HepG2 (cell line): ENCODE measurements around the gene ABCE1. TPM values are rescaled to one million over a fixed set of nuclear protein-coding genes. Genes with fewer than 3 reads are reported as not detected.

Experiments
- ATAC-seq: fragments of 200-7000 bp; cut with Tn5 transposase; 3 replicates; pipeline ENCODE4 v1.9.1; 2020; ENCODE audit warnings: mild to moderate bottlenecking, moderate library complexity
- BruUV-seq: library from RNA; stranded (reverse); fragments of 400-500 nt; replicated peaks from 2 replicates; lab custom pipeline; 2021; lab: Mats Ljungman, UMichigan
- CTCF ChIA-PET: fragments of 300-600 bp; formaldehyde crosslinking; extraction: SDS; loops from one replicate; lab custom pipeline; 2021; ENCODE audit warnings: low total read pairs, inconsistent platforms, low intra/inter-chr PET ratio; lab: Yijun Ruan, JAX
- POLR2A ChIA-PET: fragments of 350-600 bp; sonication (Branson Sonifier 250); formaldehyde crosslinking; loops from one replicate; lab custom pipeline; 2020; ENCODE audit warnings: antibody characterized with exemption, inconsistent platforms; lab: Yijun Ruan, JAX
- DNase-seq: peaks from one replicate; pipeline ENCODE4 v3.0.0-alpha.2; 2015; ENCODE audit warnings: low spot score
- FAIRE-seq: peaks from 3 replicates; lab custom pipeline; 2011; peaks lifted over from hg19 to GRCh38; lab: Jason Lieb, UNC
- H2AFZ ChIP-seq: one replicate; pipeline ENCODE4 v1.6.1; 2011; ENCODE audit warnings: low read length, inconsistent platforms
- H3K27ac ChIP-seq: fragments of 300-600 bp; 3 replicates; pipeline ENCODE4 v1.8.0; 2011; ENCODE audit warnings: mixed run types, mild to moderate bottlenecking, mixed read lengths, low read length, inconsistent platforms; ENCODE audit not compliant: insufficient read depth; ENCODE audit errors: extremely low read length
- H3K27me3 ChIP-seq, 2 experiments: fragments of 200-600 bp in 1 of 2; 2 replicates in 1 of 2; 3 replicates in 1 of 2; pipeline versions ENCODE4 v1.6.0 to v1.8.0; 2011; ENCODE audit warnings: low read length in 2 of 2, mild to moderate bottlenecking in 2 of 2, moderate library complexity in 2 of 2, inconsistent platforms in 1 of 2; ENCODE audit not compliant: insufficient read depth in 2 of 2, control insufficient read depth in 1 of 2
- H3K36me3 ChIP-seq, 2 experiments: fragments of 200-600 bp in 1 of 2; replicated peaks in 1 of 2; 2 replicates in 1 of 2; 3 replicates in 1 of 2; pipeline versions ENCODE4 v1.5.1 to v1.8.0; 2011; ENCODE audit warnings: low read length in 2 of 2, inconsistent platforms in 1 of 2; ENCODE audit not compliant: insufficient read depth in 2 of 2, control insufficient read depth in 1 of 2
- H3K4me1 ChIP-seq: 2 replicates; pipeline ENCODE4 v1.5.1; 2012; ENCODE audit warnings: low read length, inconsistent platforms; ENCODE audit not compliant: insufficient read depth
- H3K4me2 ChIP-seq: 2 replicates; pipeline ENCODE4 v1.6.0; 2011; ENCODE audit warnings: low read depth, low read length, inconsistent platforms
- H3K4me3 ChIP-seq, 3 experiments: fragments of 200-600 bp in 1 of 3; sonication (generic), shearing (Covaris generic) in 1 of 3; replicated peaks in 1 of 3; 2 replicates each; pipeline ENCODE4 v1.5.1; 2011 to 2016; ENCODE audit warnings: low read length in 3 of 3, inconsistent platforms in 2 of 3, low read depth in 2 of 3, mild to moderate bottlenecking in 2 of 3, control low read depth in 1 of 3, mixed read lengths in 1 of 3; ENCODE audit not compliant: insufficient read depth in 1 of 3
- H3K79me2 ChIP-seq: one replicate; pipeline ENCODE4 v1.6.1; 2011; ENCODE audit warnings: low read length, inconsistent platforms; ENCODE audit not compliant: insufficient read depth
- H3K9ac ChIP-seq: 2 replicates; pipeline ENCODE4 v1.6.0; 2011; ENCODE audit warnings: mild to moderate bottlenecking, low read depth, low read length, inconsistent platforms; ENCODE audit not compliant: insufficient read depth
- H3K9me3 ChIP-seq: 2 replicates; pipeline ENCODE4 v1.5.1; 2012; ENCODE audit warnings: mild to moderate bottlenecking, low read length
- H4K20me1 ChIP-seq: 2 replicates; pipeline ENCODE4 v1.6.0; 2011; ENCODE audit warnings: inconsistent platforms, mild to moderate bottlenecking, low read length, moderate library complexity; ENCODE audit not compliant: insufficient read depth
- BHLHE40 ChIP-seq: IDR thresholded peaks from 2 replicates; pipeline ENCODE4 v1.6.1; 2011; ENCODE audit warnings: low read length, improper control_type of control experiment
- BRD4 ChIP-seq: sonication (generic); formaldehyde crosslinking; IDR thresholded peaks from 2 replicates; pipeline ENCODE4 v1.4.0; 2020; ENCODE audit warnings: missing genetic modification reagents
- CBX5 ChIP-seq: sonication (generic); formaldehyde crosslinking; IDR thresholded peaks from 2 replicates; pipeline ENCODE4 v1.4.0; 2020; ENCODE audit warnings: missing genetic modification reagents, borderline replicate concordance
- ESRRA ChIP-seq: sonication (generic); formaldehyde crosslinking; IDR thresholded peaks from 2 replicates; pipeline ENCODE4 v1.5.1; 2020; ENCODE audit warnings: mild to moderate bottlenecking, low read depth, missing genetic modification reagents
- FOXA1 ChIP-seq, 2 experiments: fragments of 450-650 bp in 1 of 2; sonication (generic) in 1 of 2; formaldehyde crosslinking in 1 of 2; IDR thresholded peaks; 2 replicates each; pipeline versions ENCODE4 v1.4.0 to v1.6.1; 2016 to 2020; ENCODE audit warnings: missing genetic modification reagents in 1 of 2
- HDAC6 ChIP-seq: fragments of 200-600 bp; sonication (generic); IDR thresholded peaks from 2 replicates; pipeline ENCODE4 v1.7.0; 2017; ENCODE audit warnings: mild to moderate bottlenecking, antibody characterized with exemption, low read length, low read depth
- MATR3 ChIP-seq: sonication (generic); formaldehyde crosslinking; IDR thresholded peaks from 2 replicates; pipeline ENCODE4 v1.4.0; 2020; ENCODE audit warnings: missing genetic modification reagents
- SMARCE1 ChIP-seq: fragments of 450-650 bp; IDR thresholded peaks from 2 replicates; pipeline ENCODE4 v1.6.1; 2017; ENCODE audit warnings: borderline replicate concordance
- ZFX ChIP-seq: sonication (generic); formaldehyde crosslinking; IDR thresholded peaks from 2 replicates; pipeline ENCODE4 v1.4.0; 2020; ENCODE audit warnings: mild to moderate bottlenecking, low read depth, missing genetic modification reagents, moderate library complexity
- ZNF17 ChIP-seq: sonication (generic); formaldehyde crosslinking; IDR thresholded peaks from 2 replicates; pipeline ENCODE4 v1.5.0; 2020; ENCODE audit warnings: mild to moderate bottlenecking, missing genetic modification reagents
- ZNF333 ChIP-seq: sonication (generic); formaldehyde crosslinking; IDR thresholded peaks from 2 replicates; pipeline ENCODE4 v1.4.0; 2020; ENCODE audit warnings: mild to moderate bottlenecking, missing genetic modification reagents, borderline replicate concordance
- ZNF335 ChIP-seq: sonication (generic); formaldehyde crosslinking; IDR thresholded peaks from 2 replicates; pipeline ENCODE4 v1.4.0; 2020; ENCODE audit warnings: missing genetic modification reagents
- ZNF33B ChIP-seq: sonication (generic); formaldehyde crosslinking; IDR thresholded peaks from 2 replicates; pipeline ENCODE4 v1.5.1; 2020; ENCODE audit warnings: mild to moderate bottlenecking, missing genetic modification reagents
- ZNF367 ChIP-seq: sonication (generic); formaldehyde crosslinking; IDR thresholded peaks from 2 replicates; pipeline ENCODE4 v1.4.0; 2020; ENCODE audit warnings: missing genetic modification reagents, borderline replicate concordance
- ZNF543 ChIP-seq: sonication (generic); formaldehyde crosslinking; IDR thresholded peaks from 2 replicates; pipeline ENCODE4 v1.4.0; 2020; ENCODE audit warnings: mild to moderate bottlenecking, missing genetic modification reagents
- WGBS: methylation state at CpG from one replicate; pipeline ENCODE4 v1.1.6; 2017; ENCODE audit warnings: low lambda C conversion rate; 5-methylcytosine and 5-hydroxymethylcytosine counted together
- in situ Hi-C: cut with HindIII; loops from 2 replicates; pipeline ENCODE4 v1.10.0; 2017; ENCODE audit warnings: low pct_unique_long_range_greater_than_20kb; ENCODE audit not compliant: extremely low pct_ligation_motif_present
- intact Hi-C: fragments of 100-400 bp; cut with micrococcal nuclease; formaldehyde crosslinking; loops from one replicate; pipeline ENCODE4 v1.10.0; 2022; ENCODE audit not compliant: unreplicated experiment
- polyA plus RNA-seq, 8 experiments: library from polyadenylated mRNA; depleted of rRNA in 3 of 8; stranded (reverse) in 7 of 8; unstranded in 1 of 8; fragments of >200 nt; fragmentation: Illumina TruSeq in 4 of 8; extraction: Trizol in 4 of 8; gene quantifications; 2 replicates each; pipeline versions ENCODE4 v1.2.1 to v1.2.3, GENCODE V29; 2011 to 2016; ENCODE audit warnings: low read depth in 4 of 8, missing spikeins in 1 of 8, mixed read lengths in 1 of 8; ENCODE audit not compliant: insufficient read depth in 1 of 8
- total RNA-seq, 5 experiments: library from RNA; depleted of rRNA; stranded (reverse); fragments of >200 nt; fragmentation: Illumina TruSeq; extraction: Trizol; gene quantifications; 2 replicates each; pipeline ENCODE4 v1.2.3, GENCODE V29; 2016; ENCODE audit warnings: low read depth in 1 of 5
- TF ChIP-seq, protein P1 (sequence below): sonication (generic); formaldehyde crosslinking; IDR thresholded peaks from 2 replicates; pipeline ENCODE4 v1.4.0; 2020; ENCODE audit warnings: missing genetic modification reagents, mild to moderate bottlenecking, borderline replicate concordance
- TF ChIP-seq, protein P2 (sequence below): sonication (generic); formaldehyde crosslinking; IDR thresholded peaks from 2 replicates; pipeline ENCODE4 v1.4.0; 2020; ENCODE audit warnings: missing genetic modification reagents; ENCODE audit errors: not compliant biosample characterization

Gene ABCE1
- total and polyA plus RNA-seq, 2 of the 13 experiments (the other 11 are each of a cell fraction or from before 2014, with no cell fraction given): 50.8 to 139 TPM

DNA sequence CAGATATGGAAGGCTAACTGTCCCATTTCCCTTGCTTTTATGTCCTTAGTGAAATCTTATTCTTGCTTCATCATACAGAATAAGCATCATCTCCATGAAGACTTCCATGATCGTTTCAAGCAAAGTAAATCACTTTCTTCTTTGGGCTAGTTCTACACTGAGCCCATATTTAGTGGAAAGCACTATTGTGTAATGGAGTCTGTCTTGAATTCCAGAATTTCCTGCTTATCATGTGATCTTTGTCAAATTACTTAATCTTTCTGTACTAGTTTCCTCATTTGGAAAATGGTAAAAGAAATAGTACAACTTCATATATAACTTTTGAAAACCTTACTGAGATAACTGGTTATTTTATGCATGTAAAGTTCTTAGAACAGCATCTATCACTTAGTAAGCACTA, 7.7 kb upstream of the ABCE1 start:
- H4K20me1 ChIP-seq: no peaks in the 10 kb centered on the region; the same call in 1 of the 2 replicates
- FAIRE-seq (no peak), ATAC-seq (no peak)
- no peaks in the 10 kb centered on the region for H3K4me1 ChIP-seq
- no peak overlapping the region for H3K9ac ChIP-seq
- in situ Hi-C loops: no loop called here
- H3K36me3 ChIP-seq: peaks cover 8 to 60% of the 10 kb centered on the region in 2 experiments
- peaks cover 15% of the 10 kb centered on the region for H3K9me3 ChIP-seq
- no peaks in the 10 kb centered on the region for H3K27me3 ChIP-seq
- H2AFZ ChIP-seq: no peak overlapping the region
- intact Hi-C loops: loop anchor here (5.0 to 10.0 kb wide), 2 partner anchors 916 to 1563 kb away; no protein-coding TSS in a partner anchor
- H3K27ac ChIP-seq: no peak overlapping the region
- no peak for TF ChIP-seq SMARCE1
- no peak for TF ChIP-seq HDAC6
- TF ChIP-seq, protein P1, sequence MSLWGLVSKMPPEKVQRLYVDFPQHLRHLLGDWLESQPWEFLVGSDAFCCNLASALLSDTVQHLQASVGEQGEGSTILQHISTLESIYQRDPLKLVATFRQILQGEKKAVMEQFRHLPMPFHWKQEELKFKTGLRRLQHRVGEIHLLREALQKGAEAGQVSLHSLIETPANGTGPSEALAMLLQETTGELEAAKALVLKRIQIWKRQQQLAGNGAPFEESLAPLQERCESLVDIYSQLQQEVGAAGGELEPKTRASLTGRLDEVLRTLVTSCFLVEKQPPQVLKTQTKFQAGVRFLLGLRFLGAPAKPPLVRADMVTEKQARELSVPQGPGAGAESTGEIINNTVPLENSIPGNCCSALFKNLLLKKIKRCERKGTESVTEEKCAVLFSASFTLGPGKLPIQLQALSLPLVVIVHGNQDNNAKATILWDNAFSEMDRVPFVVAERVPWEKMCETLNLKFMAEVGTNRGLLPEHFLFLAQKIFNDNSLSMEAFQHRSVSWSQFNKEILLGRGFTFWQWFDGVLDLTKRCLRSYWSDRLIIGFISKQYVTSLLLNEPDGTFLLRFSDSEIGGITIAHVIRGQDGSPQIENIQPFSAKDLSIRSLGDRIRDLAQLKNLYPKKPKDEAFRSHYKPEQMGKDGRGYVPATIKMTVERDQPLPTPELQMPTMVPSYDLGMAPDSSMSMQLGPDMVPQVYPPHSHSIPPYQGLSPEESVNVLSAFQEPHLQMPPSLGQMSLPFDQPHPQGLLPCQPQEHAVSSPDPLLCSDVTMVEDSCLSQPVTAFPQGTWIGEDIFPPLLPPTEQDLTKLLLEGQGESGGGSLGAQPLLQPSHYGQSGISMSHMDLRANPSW (CRISPR knock-in tag): no peak
- TF ChIP-seq ZNF367 (CRISPR knock-in tag): no peak
- no peak for TF ChIP-seq ZFX (CRISPR knock-in tag)
- TF ChIP-seq, all 625 proteins: peak for 0
- WGBS: 97% methylated on average over 1 of the region's 1 CpG
- BruUV-seq: no TSS peak
- Histone ChIP-seq H3K4me2 (no peak overlapping the region), H3K4me3 (no peak overlapping the region), H3K79me2 (peaks cover 38% of the 10 kb centered on the region)
- ChIA-PET POLR2A (no interaction called here), CTCF (no interaction called here)
- DNase-seq: no peak

DNA sequence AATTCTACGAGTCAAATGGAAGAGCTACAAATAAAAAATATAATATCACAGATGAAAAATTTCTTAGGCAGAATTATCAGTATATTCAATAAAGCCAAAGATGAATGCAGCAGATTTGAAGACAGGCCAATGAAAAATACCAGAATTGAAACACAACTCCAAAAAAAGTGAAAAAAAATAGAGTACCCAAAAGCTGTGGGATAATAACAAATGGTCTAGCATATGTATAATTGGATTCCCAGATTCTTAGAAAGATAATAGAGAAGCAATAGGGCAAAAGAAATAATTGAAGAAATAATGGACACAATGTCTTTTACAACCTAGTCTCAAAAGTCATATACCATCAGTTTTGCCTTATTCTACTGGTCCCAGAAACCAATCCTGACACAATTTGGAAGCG, 4.5 kb upstream of the ABCE1 start:
- Histone ChIP-seq H3K4me2 (no peak overlapping the region), H3K4me3 (no peak overlapping the region), H3K9ac (no peak overlapping the region), H3K79me2 (peaks cover 55% of the 10 kb centered on the region), H4K20me1 (no peaks in the 10 kb centered on the region; the same call in 1 of the 2 replicates), H3K4me1 (peaks cover 7% of the 10 kb centered on the region; the same call in 1 of the 2 replicates), H3K27me3 (no peaks in the 10 kb centered on the region; a peak in 1 of 5 replicates), H3K9me3 (peaks cover 15% of the 10 kb centered on the region), H3K27ac (no peak overlapping the region), H3K36me3 (peaks cover 6 to 52% of the 10 kb centered on the region in 2 experiments), H2AFZ (no peak overlapping the region)
- ATAC-seq: no peak
- no peak for FAIRE-seq
- CTCF ChIA-PET: no interaction called here
- DNase-seq: no peak
- POLR2A ChIA-PET: no interaction called here
- WGBS: 97% methylated on average over 2 of the region's 2 CpGs
- in situ Hi-C loops: no loop called here
- intact Hi-C loops: loop anchor here (5.0 to 10.0 kb wide), 2 partner anchors 919 to 1566 kb away; no protein-coding TSS in a partner anchor
- no TSS peak for BruUV-seq
- TF ChIP-seq ZNF17 (CRISPR knock-in tag) (no peak), MATR3 (CRISPR knock-in tag) (no peak), ESRRA (no peak), ZNF33B (CRISPR knock-in tag) (no peak), CBX5 (CRISPR knock-in tag) (no peak), ZNF333 (no peak), ZNF543 (CRISPR knock-in tag) (no peak), ZNF335 (CRISPR knock-in tag) (no peak), BHLHE40 (no peak), FOXA1 (IDR thresholded peaks at IDR 0.05) (no peak), FOXA1 (CRISPR knock-in tag; IDR thresholded peaks at IDR 0.05) (no peak), BRD4 (CRISPR knock-in tag) (no peak)
- TF ChIP-seq, protein P2, sequence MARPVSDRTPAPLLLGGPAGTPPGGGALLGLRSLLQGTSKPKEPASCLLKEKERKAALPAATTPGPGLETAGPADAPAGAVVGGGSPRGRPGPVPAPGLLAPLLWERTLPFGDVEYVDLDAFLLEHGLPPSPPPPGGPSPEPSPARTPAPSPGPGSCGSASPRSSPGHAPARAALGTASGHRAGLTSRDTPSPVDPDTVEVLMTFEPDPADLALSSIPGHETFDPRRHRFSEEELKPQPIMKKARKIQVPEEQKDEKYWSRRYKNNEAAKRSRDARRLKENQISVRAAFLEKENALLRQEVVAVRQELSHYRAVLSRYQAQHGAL (CRISPR knock-in tag): no peak
